ENCODE results near the gene SOAT1.
A peak's percentile ranks its signal among the peaks of the same experiment; 100 is the strongest.

DNA sequence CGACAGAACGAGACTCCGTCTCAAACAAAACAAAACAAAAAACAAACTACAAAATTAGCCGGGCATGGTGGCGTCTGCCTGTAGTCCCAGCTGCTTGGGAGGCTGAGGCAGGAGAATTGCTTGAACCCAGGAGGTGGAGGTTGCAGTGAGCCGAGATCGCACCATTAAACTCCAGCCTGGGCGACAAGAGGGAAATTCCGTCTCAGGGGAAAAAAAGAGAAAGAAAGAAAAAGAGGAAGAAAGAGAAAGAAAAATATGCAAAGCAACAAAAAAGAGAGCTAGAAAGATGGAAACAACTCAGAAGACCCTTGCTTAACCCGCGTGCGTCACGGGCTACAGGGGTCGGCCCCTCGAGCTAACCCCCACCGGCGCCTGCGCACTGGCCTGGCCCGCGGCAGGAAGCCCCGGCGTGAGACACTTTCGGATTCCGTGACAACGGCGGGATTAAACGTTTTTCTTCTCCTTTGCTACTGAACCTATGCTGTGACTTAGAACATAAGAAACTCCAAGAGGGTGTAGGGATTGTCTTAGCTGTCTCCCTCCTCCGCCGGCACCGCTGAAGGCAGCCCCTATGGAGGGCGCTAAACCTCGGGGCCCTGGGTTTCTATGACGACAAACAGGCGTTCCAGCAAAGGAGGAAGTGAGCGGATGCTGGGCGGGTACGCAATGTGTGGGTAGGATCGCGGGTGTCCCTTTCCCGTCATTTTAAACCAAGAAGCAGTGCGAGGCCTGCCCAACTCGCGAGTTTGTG, 71.9 kb downstream of the SOAT1 start, which contains the start of gene AXDND1:
- TF ChIP-seq, protein P1, sequence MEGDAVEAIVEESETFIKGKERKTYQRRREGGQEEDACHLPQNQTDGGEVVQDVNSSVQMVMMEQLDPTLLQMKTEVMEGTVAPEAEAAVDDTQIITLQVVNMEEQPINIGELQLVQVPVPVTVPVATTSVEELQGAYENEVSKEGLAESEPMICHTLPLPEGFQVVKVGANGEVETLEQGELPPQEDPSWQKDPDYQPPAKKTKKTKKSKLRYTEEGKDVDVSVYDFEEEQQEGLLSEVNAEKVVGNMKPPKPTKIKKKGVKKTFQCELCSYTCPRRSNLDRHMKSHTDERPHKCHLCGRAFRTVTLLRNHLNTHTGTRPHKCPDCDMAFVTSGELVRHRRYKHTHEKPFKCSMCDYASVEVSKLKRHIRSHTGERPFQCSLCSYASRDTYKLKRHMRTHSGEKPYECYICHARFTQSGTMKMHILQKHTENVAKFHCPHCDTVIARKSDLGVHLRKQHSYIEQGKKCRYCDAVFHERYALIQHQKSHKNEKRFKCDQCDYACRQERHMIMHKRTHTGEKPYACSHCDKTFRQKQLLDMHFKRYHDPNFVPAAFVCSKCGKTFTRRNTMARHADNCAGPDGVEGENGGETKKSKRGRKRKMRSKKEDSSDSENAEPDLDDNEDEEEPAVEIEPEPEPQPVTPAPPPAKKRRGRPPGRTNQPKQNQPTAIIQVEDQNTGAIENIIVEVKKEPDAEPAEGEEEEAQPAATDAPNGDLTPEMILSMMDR (IDR thresholded peaks at IDR 0.05 in 8 of 11, conservative IDR thresholded peaks at IDR 0.05 in 3 of 11), result peak in 5 of 11 experiments; percentile 11 to 44 (median 15)
- peak in 1 of 3 donors; percentile 10 for TF ChIP-seq POLR2A (IDR thresholded peaks at IDR 0.05)
- peak; percentile 82 to 90 (median 89) for TF ChIP-seq POLR2AphosphoS5 (IDR thresholded peaks at IDR 0.05)
